ENCODE results near the gene TADA2B. TPM values are rescaled to one million over a fixed set of nuclear protein-coding genes. Genes with fewer than 3 reads are reported as not detected.
A peak's percentile ranks its signal among the peaks of the same experiment; 100 is the strongest.

The TADA2B gene
- total RNA-seq: 10 to 100 TPM; 15.0 to 22.7 (median 17.2) TPM
- polyA plus RNA-seq: 10 to 100 TPM; 13.8 to 19.0 (median 16.6) TPM

- peak; percentile 79 for DNase-seq
- H3K27me3 ChIP-seq: no peaks in the 10 kb centered on the region
- H3K36me3 ChIP-seq: peaks cover 0 to 7% (median 0%) of the 10 kb centered on the region in 4 donors
- intact Hi-C loops (cut with DNase I): loop anchor here (1.0 to 10.0 kb wide), 4 partner anchors 25 to 329 kb away; partner anchors contain the start of genes BLOC1S4, GRPEL1 and KIAA0232
- peaks cover 0 to 51% (median 47%) of the 10 kb centered on the region in 4 donors for H3K4me1 ChIP-seq
- TF ChIP-seq POLR2A (IDR thresholded peaks at IDR 0.05) (no peak), POLR2AphosphoS5 (IDR thresholded peaks at IDR 0.05) (peak in 2 of 4 donors; percentile 10 to 30)
- H3K9me3 ChIP-seq: no peaks in the 10 kb centered on the region
- WGBS, 2 donors: 0 to 1% methylated on average over 119 of the region's 119 CpGs
- peak within 1 kb of the TSS; percentile 86 to 99 (median 98) for H3K4me3 ChIP-seq
- peak within 1 kb of the TSS; percentile 91 to 95 (median 92) for H3K27ac ChIP-seq
These were observed at the start of gene TADA2B for GRCh38 chr4:7043284-7044136. Gene TADA2B, plus strand, starts transcription at chr4:7043372. Its CDS starts 208 bp downstream, at chr4:7043580.

GRCh38 chr4:6996481-6996880 is 46.7 kb upstream of the TADA2B start:
- TF ChIP-seq POLR2AphosphoS5 (IDR thresholded peaks at IDR 0.05): no peak
- no peak for TF ChIP-seq POLR2A (IDR thresholded peaks at IDR 0.05)
- no peak for TF ChIP-seq CTCF (IDR thresholded peaks at IDR 0.05)
- TF ChIP-seq EP300 (IDR thresholded peaks at IDR 0.05): no peak
- Histone ChIP-seq H3K4me1 (peaks cover 0 to 11% (median 11%) of the 10 kb centered on the region in 4 donors), H3K27me3 (no peaks in the 10 kb centered on the region), H3K4me3 (no peak overlapping the region), H3K9me3 (no peaks in the 10 kb centered on the region), H3K27ac (no peak overlapping the region), H3K36me3 (peaks cover 18 to 77% (median 40%) of the 10 kb centered on the region in 4 donors)
- 97 to 98% methylated on average over 12 of the region's 12 CpGs for WGBS, 2 donors
- DNase-seq: no peak
- intact Hi-C loops (cut with DNase I): no loop called here

GRCh38 chr4:6999172-7000086 is 43.7 kb upstream of the TADA2B start:
- peaks cover 23 to 99% (median 46%) of the 10 kb centered on the region in 4 donors for H3K36me3 ChIP-seq
- no peaks in the 10 kb centered on the region for H3K9me3 ChIP-seq
- no peak overlapping the region for H3K27ac ChIP-seq
- H3K4me1 ChIP-seq: no peaks in the 10 kb centered on the region
- H3K4me3 ChIP-seq: no peak overlapping the region
- 90 to 91% methylated on average over 14 of the region's 14 CpGs for WGBS, 2 donors
- TF ChIP-seq POLR2A (IDR thresholded peaks at IDR 0.05): no peak
- TF ChIP-seq POLR2AphosphoS5 (IDR thresholded peaks at IDR 0.05): no peak
- TF ChIP-seq EP300 (IDR thresholded peaks at IDR 0.05): no peak
- TF ChIP-seq CTCF (IDR thresholded peaks at IDR 0.05): no peak
- no peak for DNase-seq
- no peaks in the 10 kb centered on the region for H3K27me3 ChIP-seq
- intact Hi-C loops (cut with DNase I): no loop called here

- Histone ChIP-seq H3K4me3 (no peak overlapping the region), H3K27ac (no peak overlapping the region), H3K9me3 (no peaks in the 10 kb centered on the region), H3K27me3 (no peaks in the 10 kb centered on the region), H3K36me3 (peaks cover 23 to 99% (median 53%) of the 10 kb centered on the region in 4 donors), H3K4me1 (no peaks in the 10 kb centered on the region)
- intact Hi-C loops (cut with DNase I): no loop called here
- TF ChIP-seq EP300 (IDR thresholded peaks at IDR 0.05): no peak
- TF ChIP-seq POLR2A (IDR thresholded peaks at IDR 0.05): no peak
- TF ChIP-seq CTCF (IDR thresholded peaks at IDR 0.05): no peak
- no peak for TF ChIP-seq POLR2AphosphoS5 (IDR thresholded peaks at IDR 0.05)
- peak; percentile 20 for DNase-seq
- WGBS, 2 donors: 95 to 97% methylated on average over 18 of the region's 18 CpGs
These were observed 42.6 kb upstream of the TADA2B start for GRCh38 chr4:7000421-7001176.

Data from sigmoid colon (tissue), 7 donors.